ENCODE measurements around the gene FUT7.

Gene FUT7

DNA sequence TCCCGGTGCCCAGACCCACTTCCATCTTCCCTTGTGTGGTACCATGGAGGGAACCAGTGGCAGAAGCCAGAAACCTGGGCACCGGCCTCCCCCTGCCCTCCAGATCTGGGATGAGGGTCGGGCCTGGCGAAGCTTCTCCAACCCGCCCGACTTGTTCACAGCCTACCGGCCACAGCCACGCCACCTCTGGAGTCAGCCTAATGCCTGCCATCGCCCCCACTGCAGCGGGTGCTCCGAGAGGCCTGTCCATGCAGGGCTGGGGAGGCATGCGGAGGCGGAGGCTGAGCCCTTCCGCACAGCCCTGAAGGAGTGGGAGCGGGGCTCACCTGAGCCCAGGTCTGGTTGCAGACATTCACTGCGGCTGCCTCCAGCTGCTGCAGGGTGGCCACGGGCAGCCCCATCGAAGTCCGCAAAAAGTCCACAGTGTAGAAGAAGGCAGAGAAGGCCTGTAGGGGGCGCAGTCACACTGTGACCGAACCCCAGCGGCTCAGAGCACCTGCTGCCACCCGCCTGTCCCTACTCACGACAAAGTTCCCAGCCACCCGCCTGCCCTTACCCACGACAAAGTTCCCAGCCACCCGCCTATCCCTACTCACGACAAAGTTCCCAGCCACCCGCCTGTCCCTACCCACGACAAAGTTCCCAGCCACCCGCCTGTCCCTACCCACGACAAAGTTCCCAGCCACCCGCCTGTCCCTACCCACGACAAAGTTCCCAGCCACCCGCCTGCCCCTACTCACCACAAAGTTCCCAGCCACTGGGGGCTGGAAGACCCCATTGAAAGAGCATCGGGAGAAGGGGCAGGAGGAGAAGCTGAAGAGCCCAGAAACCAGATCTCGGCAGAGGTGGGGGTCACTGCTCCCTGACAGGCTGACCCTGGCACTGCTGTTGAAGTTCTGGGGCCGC, 17.9 kb upstream of the FUT7 start:
- TF ChIP-seq, protein P1, sequence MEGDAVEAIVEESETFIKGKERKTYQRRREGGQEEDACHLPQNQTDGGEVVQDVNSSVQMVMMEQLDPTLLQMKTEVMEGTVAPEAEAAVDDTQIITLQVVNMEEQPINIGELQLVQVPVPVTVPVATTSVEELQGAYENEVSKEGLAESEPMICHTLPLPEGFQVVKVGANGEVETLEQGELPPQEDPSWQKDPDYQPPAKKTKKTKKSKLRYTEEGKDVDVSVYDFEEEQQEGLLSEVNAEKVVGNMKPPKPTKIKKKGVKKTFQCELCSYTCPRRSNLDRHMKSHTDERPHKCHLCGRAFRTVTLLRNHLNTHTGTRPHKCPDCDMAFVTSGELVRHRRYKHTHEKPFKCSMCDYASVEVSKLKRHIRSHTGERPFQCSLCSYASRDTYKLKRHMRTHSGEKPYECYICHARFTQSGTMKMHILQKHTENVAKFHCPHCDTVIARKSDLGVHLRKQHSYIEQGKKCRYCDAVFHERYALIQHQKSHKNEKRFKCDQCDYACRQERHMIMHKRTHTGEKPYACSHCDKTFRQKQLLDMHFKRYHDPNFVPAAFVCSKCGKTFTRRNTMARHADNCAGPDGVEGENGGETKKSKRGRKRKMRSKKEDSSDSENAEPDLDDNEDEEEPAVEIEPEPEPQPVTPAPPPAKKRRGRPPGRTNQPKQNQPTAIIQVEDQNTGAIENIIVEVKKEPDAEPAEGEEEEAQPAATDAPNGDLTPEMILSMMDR (conservative IDR thresholded peaks at IDR 0.05; ENCODE audit: control insufficient read depth, insufficient read depth, low read depth, low read length) = peak; percentile 42
- no peak overlapping the region for H3K4me3 ChIP-seq (ENCODE audit: control insufficient read depth, low read depth, low read length)
- peak; percentile 36 for DNase-seq (ENCODE audit: low read depth)

DNA sequence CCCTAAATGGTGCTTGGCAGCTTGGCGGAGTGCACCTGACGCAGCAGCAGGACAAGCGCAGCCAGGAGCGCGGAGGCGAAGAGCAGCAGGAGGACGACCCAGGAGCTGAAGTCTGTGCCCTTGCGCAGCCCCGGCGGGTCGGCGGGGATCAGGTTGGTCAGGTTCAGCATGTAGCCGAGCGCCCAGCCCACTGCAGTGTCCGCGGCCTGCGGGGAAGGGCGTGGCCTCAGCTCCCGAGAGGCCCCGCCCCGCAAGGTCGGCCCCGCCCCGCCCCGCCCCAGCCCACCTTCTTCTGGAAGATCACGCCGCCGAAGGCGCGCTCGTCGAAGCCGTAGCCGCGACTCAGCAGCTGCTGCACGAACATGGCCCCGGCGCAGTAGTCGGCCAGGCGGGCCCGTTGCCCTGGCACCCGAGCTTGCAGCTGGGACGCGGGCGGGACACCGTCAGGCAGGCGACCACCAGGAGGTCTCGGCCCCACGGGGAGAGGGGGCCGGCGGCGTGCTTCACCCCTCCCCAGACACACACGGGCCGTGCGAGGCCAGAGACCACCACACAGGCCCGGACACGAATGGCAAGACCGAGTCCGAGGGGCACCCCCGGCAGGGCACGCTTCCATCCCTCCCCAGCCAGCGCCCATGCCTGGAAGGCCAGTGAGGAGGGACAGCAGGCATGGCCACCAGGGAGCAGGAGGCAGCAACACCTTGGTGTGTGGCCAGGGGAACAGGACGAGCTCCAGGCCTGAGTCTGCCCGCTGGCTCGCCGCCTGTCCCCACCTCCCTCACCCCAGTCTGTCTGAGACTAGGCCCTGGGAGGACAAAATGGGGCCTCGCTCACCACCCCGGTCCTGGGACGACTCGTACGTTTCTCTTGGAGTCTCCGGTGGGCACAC, 17.0 kb upstream of the FUT7 start:
- no peak for DNase-seq (ENCODE audit: low read depth)
- no peak overlapping the region for H3K4me3 ChIP-seq (ENCODE audit: control insufficient read depth, low read depth, low read length)
- TF ChIP-seq, protein P1 (conservative IDR thresholded peaks at IDR 0.05; ENCODE audit: control insufficient read depth, insufficient read depth, low read depth, low read length) = no peak

DNA sequence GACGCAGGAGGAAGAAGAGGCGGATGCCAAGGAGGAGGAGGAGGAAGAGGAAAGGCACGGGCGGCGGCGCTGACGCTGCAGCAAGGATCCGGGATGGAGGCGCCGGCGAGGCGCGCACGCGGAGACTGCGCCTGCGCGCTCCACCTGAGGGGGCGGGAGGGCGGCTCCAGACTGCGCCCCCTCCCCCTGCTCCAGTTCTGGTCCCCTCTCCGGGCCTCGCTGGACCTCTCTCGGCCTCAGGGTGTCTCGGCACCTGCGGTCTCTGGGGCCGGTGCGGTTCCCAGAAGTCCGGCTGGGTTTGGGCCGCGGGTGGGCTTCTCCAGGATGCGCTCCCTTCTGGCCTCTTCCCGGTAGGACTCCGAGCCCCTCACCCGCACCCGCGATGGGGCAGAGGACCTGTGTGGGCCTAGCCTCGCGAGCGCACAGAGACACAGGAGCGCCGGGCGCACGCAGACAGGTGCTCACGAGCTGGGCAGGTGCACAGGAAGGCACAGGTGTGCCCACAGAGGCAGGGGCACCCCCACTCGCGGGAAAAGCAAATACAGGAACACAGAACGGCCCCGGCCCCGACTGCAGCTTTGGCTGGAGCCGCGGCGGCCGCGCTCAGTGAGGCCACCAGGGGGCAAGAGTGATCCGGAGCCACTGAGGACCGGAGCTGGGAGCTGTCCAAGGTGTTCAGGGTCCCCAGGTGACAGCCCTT, 14.3 kb upstream of the FUT7 start, which contains the start of gene NPDC1:
TSS of gene NPDC1 (minus strand) at position 90 of the 700 bp plus-strand sequence. CDS start 188 bp downstream, outside the sequence.
- TF ChIP-seq, protein P1 (conservative IDR thresholded peaks at IDR 0.05; ENCODE audit: control insufficient read depth, insufficient read depth, low read depth, low read length) = peak; percentile 76
- peak; percentile 57 for DNase-seq (ENCODE audit: low read depth)
- H3K4me3 ChIP-seq (ENCODE audit: control insufficient read depth, low read depth, low read length) = peak within 1 kb of the TSS; percentile 51

DNA sequence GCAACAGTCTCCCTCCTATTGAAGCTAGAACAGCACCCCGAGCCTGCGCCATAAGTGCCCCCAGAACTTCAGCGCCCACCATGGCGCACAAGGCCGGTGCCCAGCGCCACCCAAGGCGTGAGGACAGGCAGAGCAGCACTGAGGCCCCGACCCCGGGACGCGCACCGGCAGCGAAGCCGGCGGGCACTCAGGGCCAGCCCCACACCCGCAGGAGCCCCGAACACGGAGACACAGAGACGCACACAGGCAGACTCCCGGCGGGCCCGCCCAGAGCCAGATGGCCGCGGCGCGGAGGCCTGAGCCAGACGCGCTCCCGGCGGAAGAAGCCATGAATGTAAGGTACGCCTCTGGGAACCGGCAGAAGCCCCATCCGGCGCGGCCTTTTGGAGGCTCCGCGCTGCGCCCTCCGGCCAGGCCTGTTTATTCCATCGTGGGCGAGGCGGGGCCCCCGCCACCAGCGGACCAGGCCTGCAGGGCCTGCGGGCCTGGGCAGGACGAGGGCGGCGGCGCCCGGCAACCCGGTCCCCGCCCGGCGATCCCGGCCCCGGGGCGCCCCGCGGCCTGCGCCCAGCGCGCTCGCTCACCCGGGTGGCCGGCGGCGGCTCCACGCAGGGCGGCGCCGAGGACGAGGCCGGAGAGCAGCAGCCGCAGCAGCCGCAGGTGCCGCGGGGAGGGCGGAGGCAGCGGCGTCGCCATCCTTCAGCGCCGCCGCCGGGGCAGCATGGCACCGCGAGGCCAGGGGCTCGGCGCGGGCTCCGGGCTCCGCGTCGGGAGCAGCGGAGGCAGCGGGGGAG, 13.6 kb upstream of the FUT7 start:
- TF ChIP-seq, protein P1 (conservative IDR thresholded peaks at IDR 0.05; ENCODE audit: control insufficient read depth, insufficient read depth, low read depth, low read length) = no peak
- peak; percentile 42 for DNase-seq (ENCODE audit: low read depth)
- peak overlapping the region; percentile 51 for H3K4me3 ChIP-seq (ENCODE audit: control insufficient read depth, low read depth, low read length)

DNA sequence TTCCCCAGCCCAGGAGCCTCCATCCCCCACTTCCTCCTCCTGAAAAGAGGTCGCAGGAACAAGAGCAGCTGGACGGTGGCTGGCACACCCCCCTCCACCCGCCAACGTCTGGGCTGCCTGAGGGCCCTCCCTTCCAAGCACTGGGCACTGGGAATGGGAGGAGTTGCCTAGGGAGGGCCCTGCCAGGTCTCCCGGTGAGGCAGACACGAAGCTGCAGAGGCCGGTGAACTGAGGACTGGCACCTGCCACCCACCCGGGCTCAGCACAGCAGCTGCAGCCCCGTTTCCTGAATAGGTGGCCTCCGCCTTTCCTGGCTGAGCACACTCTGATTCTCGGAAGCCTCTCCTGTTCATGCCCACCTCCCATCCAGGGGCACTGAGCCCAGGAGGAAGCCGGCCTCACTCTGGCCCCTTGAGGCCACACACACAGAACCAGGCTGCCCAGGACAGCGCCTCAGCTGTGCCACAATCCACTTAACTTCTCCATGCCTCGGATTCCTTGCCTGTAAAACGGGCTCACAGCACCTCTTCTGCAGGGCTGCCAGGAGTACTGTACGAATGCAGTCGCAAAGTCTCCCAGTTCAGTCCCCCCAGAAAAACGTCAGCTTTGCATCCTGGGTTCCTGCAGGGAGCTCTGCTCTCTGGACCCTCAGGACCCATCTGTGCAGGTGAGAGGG, 12.8 kb upstream of the FUT7 start:
- TF ChIP-seq, protein P1 (conservative IDR thresholded peaks at IDR 0.05; ENCODE audit: control insufficient read depth, insufficient read depth, low read depth, low read length) = no peak
- DNase-seq (ENCODE audit: low read depth) = no peak
- H3K4me3 ChIP-seq (ENCODE audit: control insufficient read depth, low read depth, low read length) = peak overlapping the region; percentile 43

Data from fibroblast of mammary gland (primary cell).